ENCODE results near the gene ZNF12. TPM values are rescaled to one million over a fixed set of nuclear protein-coding genes. Genes with fewer than 3 reads are reported as not detected.

The ZNF12 gene
- polyA plus RNA-seq, 1 of the 3 experiments (the other 2 are of a cell fraction), result 9.5 TPM

DNA sequence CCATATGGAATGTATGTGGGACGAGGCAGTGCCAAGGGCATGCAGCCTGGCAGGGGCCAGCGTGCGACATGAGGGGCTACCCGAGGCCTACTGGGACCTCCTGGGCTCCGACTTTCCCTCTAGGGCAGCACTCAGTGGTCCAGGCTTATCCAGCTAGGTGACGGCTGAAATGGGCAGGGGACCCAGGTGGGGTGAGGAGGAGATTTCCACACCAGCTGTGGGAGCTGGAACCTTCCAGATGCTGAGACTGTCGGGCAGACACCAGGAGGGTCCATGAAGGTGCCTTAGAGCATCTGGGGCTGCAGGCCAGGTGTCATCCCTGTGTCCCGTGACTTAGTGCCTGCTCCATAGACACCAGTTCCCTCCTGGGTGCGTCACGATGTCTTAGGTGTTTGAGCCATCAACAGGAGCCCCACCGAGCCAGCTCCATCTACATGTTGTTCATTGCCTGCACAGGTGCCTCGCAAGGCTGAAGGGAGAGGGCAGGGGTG is 56.2 kb downstream of the ZNF12 start:
- no peaks in the 10 kb centered on the region for H3K27me3 ChIP-seq (ENCODE audit: insufficient read depth)
- no peak overlapping the region for H3K9ac ChIP-seq
- peak; percentile 36 for DNase-seq
- H3K9me3 ChIP-seq, result no peaks in the 10 kb centered on the region
- no peaks in the 10 kb centered on the region for H3K4me1 ChIP-seq (ENCODE audit: control insufficient read depth in 1 of 2, insufficient read depth in 2 of 2, low read depth in 1 of 2, low read length in 1 of 2)
- H3K27ac ChIP-seq (ENCODE audit: low read depth in 2 of 2, low read length in 1 of 2), result no peak overlapping the region
- H2AFZ ChIP-seq (ENCODE audit: low read depth), result no peak overlapping the region
- H3K36me3 ChIP-seq (replicated peaks in 1 of 2; ENCODE audit: control insufficient read depth in 1 of 2, insufficient read depth in 2 of 2, low read length in 1 of 2), result peaks cover 42 to 87% of the 10 kb centered on the region in 2 experiments
- 99% methylated on average over 11 of the region's 12 CpGs for WGBS (ENCODE audit: low lambda C conversion rate)
- CTCF ChIA-PET, result interaction anchor here (0.6 to 2.8 kb wide), 2 partner anchors 8 to 139 kb away, joined by 3 to 12 read pairs; no protein-coding TSS in a partner anchor
- H4K20me1 ChIP-seq (ENCODE audit: insufficient read depth), result peaks cover 20% of the 10 kb centered on the region; the same call in 1 of the 2 replicates
- POLR2A ChIA-PET, result no interaction called here
- H3F3A ChIP-seq (replicated peaks; ENCODE audit: insufficient read depth), result no peaks in the 10 kb centered on the region
- no peak overlapping the region for H3K4me2 ChIP-seq
- TF ChIP-seq, protein P1, sequence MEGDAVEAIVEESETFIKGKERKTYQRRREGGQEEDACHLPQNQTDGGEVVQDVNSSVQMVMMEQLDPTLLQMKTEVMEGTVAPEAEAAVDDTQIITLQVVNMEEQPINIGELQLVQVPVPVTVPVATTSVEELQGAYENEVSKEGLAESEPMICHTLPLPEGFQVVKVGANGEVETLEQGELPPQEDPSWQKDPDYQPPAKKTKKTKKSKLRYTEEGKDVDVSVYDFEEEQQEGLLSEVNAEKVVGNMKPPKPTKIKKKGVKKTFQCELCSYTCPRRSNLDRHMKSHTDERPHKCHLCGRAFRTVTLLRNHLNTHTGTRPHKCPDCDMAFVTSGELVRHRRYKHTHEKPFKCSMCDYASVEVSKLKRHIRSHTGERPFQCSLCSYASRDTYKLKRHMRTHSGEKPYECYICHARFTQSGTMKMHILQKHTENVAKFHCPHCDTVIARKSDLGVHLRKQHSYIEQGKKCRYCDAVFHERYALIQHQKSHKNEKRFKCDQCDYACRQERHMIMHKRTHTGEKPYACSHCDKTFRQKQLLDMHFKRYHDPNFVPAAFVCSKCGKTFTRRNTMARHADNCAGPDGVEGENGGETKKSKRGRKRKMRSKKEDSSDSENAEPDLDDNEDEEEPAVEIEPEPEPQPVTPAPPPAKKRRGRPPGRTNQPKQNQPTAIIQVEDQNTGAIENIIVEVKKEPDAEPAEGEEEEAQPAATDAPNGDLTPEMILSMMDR (IDR thresholded peaks at IDR 0.05), result no peak
- H3K9me2 ChIP-seq, result no peaks in the 10 kb centered on the region
- H3K79me2 ChIP-seq (ENCODE audit: insufficient read depth), result peaks cover 8% of the 10 kb centered on the region; the same call in 1 of the 2 replicates
- H3K4me3 ChIP-seq (ENCODE audit: low read depth in 2 of 2, low read length in 1 of 2), result peak overlapping the region in 1 of 2 experiments; percentile 3; a peak in 1 of 4 replicates

DNA sequence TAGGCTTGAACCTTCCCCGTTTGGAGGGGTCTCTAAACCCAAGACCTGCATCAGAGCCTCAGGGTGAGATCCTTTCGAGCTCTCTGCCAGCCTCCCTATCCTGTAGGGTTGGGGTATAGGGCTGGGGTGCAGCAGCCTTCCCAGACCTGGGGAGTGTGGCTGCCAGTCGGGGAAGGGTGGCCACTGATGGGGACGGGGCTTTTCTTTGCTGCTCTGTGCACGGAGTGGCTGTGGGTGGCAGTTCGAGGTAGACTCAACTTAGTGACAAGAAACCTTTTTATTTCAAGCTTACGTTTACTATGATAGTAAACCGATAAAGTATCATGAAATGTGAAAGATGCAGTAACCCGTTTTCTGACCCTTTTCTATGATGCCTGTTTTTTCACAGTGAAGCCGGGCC is 56.7 kb downstream of the ZNF12 start:
- H4K20me1 ChIP-seq (ENCODE audit: insufficient read depth), result peaks cover 20% of the 10 kb centered on the region; the same call in 1 of the 2 replicates
- peaks cover 40 to 84% of the 10 kb centered on the region in 2 experiments for H3K36me3 ChIP-seq (replicated peaks in 1 of 2; ENCODE audit: control insufficient read depth in 1 of 2, insufficient read depth in 2 of 2, low read length in 1 of 2)
- DNase-seq, result peak; percentile 32
- ChIA-PET CTCF (interaction anchor here (0.6 to 2.8 kb wide), 3 partner anchors 9 to 138 kb away, joined by 3 to 12 read pairs (median 3); no protein-coding TSS in a partner anchor), POLR2A (no interaction called here)
- H3K9ac ChIP-seq, result no peak overlapping the region
- no peaks in the 10 kb centered on the region for H3K4me1 ChIP-seq (ENCODE audit: control insufficient read depth in 1 of 2, insufficient read depth in 2 of 2, low read depth in 1 of 2, low read length in 1 of 2)
- WGBS (ENCODE audit: low lambda C conversion rate), result 97% methylated on average over 10 of the region's 10 CpGs
- H2AFZ ChIP-seq (ENCODE audit: low read depth), result no peak overlapping the region
- no peak overlapping the region for H3K4me2 ChIP-seq
- H3K9me3 ChIP-seq, result no peaks in the 10 kb centered on the region
- no peak for TF ChIP-seq TEAD4 (IDR thresholded peaks at IDR 0.05; ENCODE audit: borderline replicate concordance, insufficient read depth)
- TF ChIP-seq POLR2AphosphoS5 (IDR thresholded peaks at IDR 0.05; ENCODE audit: low read depth, low read length), result no peak
- TF ChIP-seq SIN3A (IDR thresholded peaks at IDR 0.05; ENCODE audit: borderline replicate concordance, low read depth, low read length), result no peak
- TF ChIP-seq, protein P2, sequence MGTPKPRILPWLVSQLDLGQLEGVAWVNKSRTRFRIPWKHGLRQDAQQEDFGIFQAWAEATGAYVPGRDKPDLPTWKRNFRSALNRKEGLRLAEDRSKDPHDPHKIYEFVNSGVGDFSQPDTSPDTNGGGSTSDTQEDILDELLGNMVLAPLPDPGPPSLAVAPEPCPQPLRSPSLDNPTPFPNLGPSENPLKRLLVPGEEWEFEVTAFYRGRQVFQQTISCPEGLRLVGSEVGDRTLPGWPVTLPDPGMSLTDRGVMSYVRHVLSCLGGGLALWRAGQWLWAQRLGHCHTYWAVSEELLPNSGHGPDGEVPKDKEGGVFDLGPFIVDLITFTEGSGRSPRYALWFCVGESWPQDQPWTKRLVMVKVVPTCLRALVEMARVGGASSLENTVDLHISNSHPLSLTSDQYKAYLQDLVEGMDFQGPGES (IDR thresholded peaks at IDR 0.05; ENCODE audit: low read depth, low read length), result no peak
- TF ChIP-seq RXRA (IDR thresholded peaks at IDR 0.05; ENCODE audit: borderline replicate concordance, low read depth), result no peak
- TF ChIP-seq GABPA (IDR thresholded peaks at IDR 0.05; ENCODE audit: low read depth), result no peak
- TF ChIP-seq, protein P3, sequence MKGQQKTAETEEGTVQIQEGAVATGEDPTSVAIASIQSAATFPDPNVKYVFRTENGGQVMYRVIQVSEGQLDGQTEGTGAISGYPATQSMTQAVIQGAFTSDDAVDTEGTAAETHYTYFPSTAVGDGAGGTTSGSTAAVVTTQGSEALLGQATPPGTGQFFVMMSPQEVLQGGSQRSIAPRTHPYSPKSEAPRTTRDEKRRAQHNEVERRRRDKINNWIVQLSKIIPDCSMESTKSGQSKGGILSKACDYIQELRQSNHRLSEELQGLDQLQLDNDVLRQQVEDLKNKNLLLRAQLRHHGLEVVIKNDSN (IDR thresholded peaks at IDR 0.05; ENCODE audit: borderline replicate concordance, low read depth), result no peak
- TF ChIP-seq JUND (IDR thresholded peaks at IDR 0.05), result no peak
- TF ChIP-seq EP300 (IDR thresholded peaks at IDR 0.05; ENCODE audit: borderline replicate concordance in 1 of 2, low read depth in 1 of 2, low read length in 1 of 2), result no peak
- TF ChIP-seq NRF1 (IDR thresholded peaks at IDR 0.05; ENCODE audit: low read depth, low read length), result no peak
- no peak for TF ChIP-seq RAD21 (IDR thresholded peaks at IDR 0.05; ENCODE audit: low read length)
- TF ChIP-seq, protein P4, sequence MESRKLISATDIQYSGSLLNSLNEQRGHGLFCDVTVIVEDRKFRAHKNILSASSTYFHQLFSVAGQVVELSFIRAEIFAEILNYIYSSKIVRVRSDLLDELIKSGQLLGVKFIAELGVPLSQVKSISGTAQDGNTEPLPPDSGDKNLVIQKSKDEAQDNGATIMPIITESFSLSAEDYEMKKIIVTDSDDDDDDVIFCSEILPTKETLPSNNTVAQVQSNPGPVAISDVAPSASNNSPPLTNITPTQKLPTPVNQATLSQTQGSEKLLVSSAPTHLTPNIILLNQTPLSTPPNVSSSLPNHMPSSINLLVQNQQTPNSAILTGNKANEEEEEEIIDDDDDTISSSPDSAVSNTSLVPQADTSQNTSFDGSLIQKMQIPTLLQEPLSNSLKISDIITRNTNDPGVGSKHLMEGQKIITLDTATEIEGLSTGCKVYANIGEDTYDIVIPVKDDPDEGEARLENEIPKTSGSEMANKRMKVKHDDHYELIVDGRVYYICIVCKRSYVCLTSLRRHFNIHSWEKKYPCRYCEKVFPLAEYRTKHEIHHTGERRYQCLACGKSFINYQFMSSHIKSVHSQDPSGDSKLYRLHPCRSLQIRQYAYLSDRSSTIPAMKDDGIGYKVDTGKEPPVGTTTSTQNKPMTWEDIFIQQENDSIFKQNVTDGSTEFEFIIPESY (IDR thresholded peaks at IDR 0.05; ENCODE audit: borderline replicate concordance, low read depth), result no peak
- TF ChIP-seq, protein P1 (IDR thresholded peaks at IDR 0.05), result no peak
- TF ChIP-seq TCF12 (IDR thresholded peaks at IDR 0.05), result no peak
- H3K79me2 ChIP-seq (ENCODE audit: insufficient read depth), result peaks cover 8% of the 10 kb centered on the region; the same call in 1 of the 2 replicates
- no peak overlapping the region for H3K27ac ChIP-seq (ENCODE audit: low read depth in 2 of 2, low read length in 1 of 2)
- H3K27me3 ChIP-seq (ENCODE audit: insufficient read depth), result no peaks in the 10 kb centered on the region
- no peaks in the 10 kb centered on the region for H3K9me2 ChIP-seq
- H3K4me3 ChIP-seq (ENCODE audit: low read depth in 2 of 2, low read length in 1 of 2), result no peak overlapping the region; a peak in 1 of 4 replicates
- no peaks in the 10 kb centered on the region for H3F3A ChIP-seq (replicated peaks; ENCODE audit: insufficient read depth)
